H9 (cell line): ENCODE results near the gene C3orf85. TPM values are rescaled to one million over a fixed set of nuclear protein-coding genes. Genes with fewer than 3 reads are reported as not detected.

Source experiments
- DNase-seq: peaks from one replicate; pipeline ENCODE4 v3.0.0-alpha.2; 2017
- H2AFZ ChIP-seq: one replicate; pipeline ENCODE4 v1.6.1; 2013; ENCODE audit warnings: mild to moderate bottlenecking, low read length, control low read depth, moderate library complexity
- H2AK5ac ChIP-seq: 2 replicates; pipeline ENCODE4 v1.6.1; 2013; ENCODE audit warnings: low read length, control low read depth, mixed read lengths; ENCODE audit not compliant: insufficient read length
- H2BK120ac ChIP-seq: one replicate; pipeline ENCODE4 v1.6.1; 2013; ENCODE audit warnings: low read depth, mild to moderate bottlenecking, low read length, control low read depth, inconsistent platforms; ENCODE audit not compliant: poor library complexity, severe bottlenecking
- H2BK12ac ChIP-seq: 2 replicates; pipeline ENCODE4 v1.6.1; 2013; ENCODE audit warnings: low read length, control low read depth, mixed read lengths, low read depth; ENCODE audit not compliant: insufficient read length
- H2BK15ac ChIP-seq: 2 replicates; pipeline ENCODE4 v1.6.1; 2013; ENCODE audit warnings: low read depth, low read length, control low read depth
- H2BK20ac ChIP-seq: one replicate; pipeline ENCODE4 v1.6.1; 2013; ENCODE audit warnings: low read depth, mild to moderate bottlenecking, low read length, control low read depth, inconsistent platforms; ENCODE audit not compliant: poor library complexity, severe bottlenecking
- H2BK5ac ChIP-seq: 2 replicates; pipeline ENCODE4 v1.6.1; 2013; ENCODE audit warnings: low read length, control low read depth, mixed read lengths; ENCODE audit not compliant: insufficient read length
- H3K14ac ChIP-seq: 2 replicates; pipeline ENCODE4 v1.6.1; 2013; ENCODE audit warnings: low read length, control low read depth; ENCODE audit not compliant: insufficient read depth
- H3K18ac ChIP-seq: 2 replicates; pipeline ENCODE4 v1.6.1; 2013; ENCODE audit warnings: low read depth, mild to moderate bottlenecking, mixed read lengths, low read length, control low read depth; ENCODE audit not compliant: insufficient read length
- H3K23ac ChIP-seq: 2 replicates; pipeline ENCODE4 v1.6.1; 2013; ENCODE audit warnings: low read length, control low read depth, mixed read lengths, low read depth; ENCODE audit not compliant: insufficient read length
- H3K23me2 ChIP-seq: 2 replicates; pipeline ENCODE4 v1.6.1; 2013; ENCODE audit warnings: low read depth, mild to moderate bottlenecking, mixed read lengths, low read length, control low read depth; ENCODE audit not compliant: insufficient read length, poor library complexity, severe bottlenecking
- H3K27ac ChIP-seq: 2 replicates; pipeline ENCODE4 v1.5.1; 2013; ENCODE audit warnings: low read length, control low read depth, mixed read lengths, low read depth; ENCODE audit not compliant: insufficient read length
- H3K27me3 ChIP-seq: 2 replicates; pipeline ENCODE4 v1.6.1; 2013; ENCODE audit warnings: low read length, control low read depth, inconsistent platforms; ENCODE audit not compliant: insufficient read depth
- H3K4ac ChIP-seq: 2 replicates; pipeline ENCODE4 v1.6.1; 2013; ENCODE audit warnings: low read depth, mild to moderate bottlenecking, control low read depth, inconsistent platforms, low read length, moderate library complexity
- H3K4me1 ChIP-seq: 2 replicates; pipeline ENCODE4 v1.6.1; 2013; ENCODE audit warnings: low read length, control low read depth, inconsistent platforms; ENCODE audit not compliant: insufficient read depth
- H3K4me2 ChIP-seq: 2 replicates; pipeline ENCODE4 v1.6.1; 2013; ENCODE audit warnings: low read length, control low read depth, mixed read lengths; ENCODE audit not compliant: insufficient read length, insufficient read depth
- H3K56ac ChIP-seq: 2 replicates; pipeline ENCODE4 v1.6.1; 2013; ENCODE audit warnings: low read depth, mild to moderate bottlenecking, mixed read lengths, low read length, control low read depth; ENCODE audit not compliant: insufficient read length
- H3K79me1 ChIP-seq: 2 replicates; pipeline ENCODE4 v1.6.1; 2013; ENCODE audit warnings: low read depth, mild to moderate bottlenecking, moderate library complexity, low read length, control low read depth, inconsistent platforms; ENCODE audit not compliant: insufficient read depth, poor library complexity, severe bottlenecking
- H3K79me2 ChIP-seq: 2 replicates; pipeline ENCODE4 v1.6.1; 2013; ENCODE audit warnings: low read length, control low read depth, inconsistent platforms; ENCODE audit not compliant: insufficient read depth
- H3K9ac ChIP-seq: 2 replicates; pipeline ENCODE4 v1.6.1; 2013; ENCODE audit warnings: low read length, control low read depth, mixed read lengths; ENCODE audit not compliant: insufficient read length; ENCODE audit errors: extremely low read depth
- H3K9me3 ChIP-seq: one replicate; pipeline ENCODE4 v1.6.1; 2013; ENCODE audit warnings: low read depth, low read length, inconsistent platforms; ENCODE audit not compliant: control insufficient read depth
- H3T11ph ChIP-seq: one replicate; pipeline ENCODE4 v1.6.1; 2013; ENCODE audit warnings: mild to moderate bottlenecking, low read length, control low read depth, inconsistent platforms
- H4K20me1 ChIP-seq: one replicate; pipeline ENCODE4 v1.6.1; 2013; ENCODE audit not compliant: control insufficient read depth, insufficient read length, insufficient read depth
- H4K5ac ChIP-seq: 2 replicates; pipeline ENCODE4 v1.6.1; 2013; ENCODE audit warnings: low read depth, mild to moderate bottlenecking, mixed read lengths, low read length, control low read depth; ENCODE audit not compliant: insufficient read length
- H4K8ac ChIP-seq: replicated peaks from 2 replicates; pipeline ENCODE4 v1.6.1; 2013; ENCODE audit warnings: low read length, control low read depth, mixed read lengths, low read depth; ENCODE audit not compliant: insufficient read length
- H4K91ac ChIP-seq: 2 replicates; pipeline ENCODE4 v1.6.1; 2013; ENCODE audit warnings: low read depth, mild to moderate bottlenecking, moderate library complexity, mixed read lengths, low read length, control low read depth; ENCODE audit not compliant: insufficient read length
- H3K27ac Mint-ChIP-seq, 3 experiments: 2 replicates in 2 of 3; 3 replicates in 1 of 3; pipeline ENCODE4 v1.8.0; 2020 to 2021; ENCODE audit warnings: mixed read lengths in 3 of 3, mild to moderate bottlenecking in 1 of 3, moderate library complexity in 1 of 3
- H3K27me3 Mint-ChIP-seq: 2 replicates; pipeline ENCODE4 v1.8.0; 2021; ENCODE audit warnings: low read depth, mild to moderate bottlenecking, moderate library complexity, mixed read lengths
- H3K36me3 Mint-ChIP-seq, 3 experiments: 2 replicates in 2 of 3; 3 replicates in 1 of 3; pipeline ENCODE4 v1.8.0; 2020 to 2021; ENCODE audit warnings: low read depth in 3 of 3, mixed read lengths in 3 of 3; ENCODE audit not compliant: insufficient read depth in 1 of 3
- H3K4me1 Mint-ChIP-seq, 2 experiments: 2 replicates each; pipeline ENCODE4 v1.8.0; 2020; ENCODE audit warnings: mixed read lengths in 2 of 2
- H3K4me3 Mint-ChIP-seq, 2 experiments: 2 replicates in 1 of 2; 3 replicates in 1 of 2; pipeline ENCODE4 v1.8.0; 2020 to 2021; ENCODE audit warnings: mild to moderate bottlenecking in 2 of 2, mixed read lengths in 2 of 2, moderate library complexity in 1 of 2
- H3K9me3 Mint-ChIP-seq, 2 experiments: 2 replicates in 1 of 2; 3 replicates in 1 of 2; pipeline ENCODE4 v1.8.0; 2020; ENCODE audit warnings: mild to moderate bottlenecking in 2 of 2, mixed read lengths in 2 of 2, moderate library complexity in 1 of 2
- WGBS: extraction: QIAGEN DNeasy Blood & Tissue Kit; methylation state at CpG from one replicate; pipeline ENCODE4 v1.1.7; 2013; ENCODE audit warnings: missing lambda C conversion rate, low lambda C conversion rate, mixed read lengths; ENCODE audit not compliant: insufficient read length; ENCODE audit errors: extremely low coverage; 5-methylcytosine and 5-hydroxymethylcytosine counted together
- long read RNA-seq: library from polyadenylated mRNA; unstranded; transcript quantifications from one replicate; pipeline ENCODE4 v2.0.0, GENCODE V29; 2020
- total RNA-seq: library from RNA; stranded (reverse); gene quantifications from 2 replicates; pipeline ENCODE4 v1.2.1, GENCODE V29; 2021
- TF ChIP-seq, protein P1 (sequence below): fragments of 200-600 bp; sonication (generic); conservative IDR thresholded peaks from 3 replicates; pipeline ENCODE4 v1.8.0; 2021; ENCODE audit warnings: antibody characterized with exemption, mild to moderate bottlenecking

The C3orf85 gene, protein sequence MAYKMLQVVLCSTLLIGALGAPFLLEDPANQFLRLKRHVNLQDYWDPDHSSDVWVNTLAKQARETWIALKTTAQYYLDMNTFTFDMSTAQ
- not detected in 2 replicates for total RNA-seq
- long read RNA-seq = 0 reads

DNA sequence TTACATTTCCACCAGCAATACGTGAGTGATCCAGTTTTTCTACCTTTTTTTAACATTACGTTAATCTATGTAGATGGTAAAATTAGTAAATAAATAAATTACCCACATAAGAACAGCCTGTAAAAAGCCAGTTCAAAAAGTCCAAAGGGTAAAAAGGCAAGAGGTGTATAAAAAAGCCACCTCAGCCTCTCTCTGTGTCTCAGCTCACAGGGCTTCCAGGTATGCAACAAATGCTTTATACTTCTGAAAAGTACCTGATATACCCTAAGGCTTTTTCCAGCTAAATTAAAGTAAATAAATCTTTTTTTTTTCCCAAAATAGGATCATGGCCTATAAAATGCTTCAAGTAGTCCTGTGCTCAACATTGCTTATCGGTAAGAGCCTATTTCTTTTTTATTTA is at the start of gene C3orf85:
Gene C3orf85, plus strand, starts transcription at position 197 of the 400 bp plus-strand sequence. Its CDS starts 129 bp downstream, at position 326.
- no CpG with 5 or more reads among the region's 3 CpGs for WGBS
- no peaks in the 10 kb centered on the region for H3K4me1 Mint-ChIP-seq
- H4K20me1 ChIP-seq = no peaks in the 10 kb centered on the region
- H3K9ac ChIP-seq = no peak within 1 kb of the TSS
- no peaks in the 10 kb centered on the region for H3K79me1 ChIP-seq
- no peaks in the 10 kb centered on the region for H3K23me2 ChIP-seq
- H3K56ac ChIP-seq = no peak within 1 kb of the TSS
- no peak for DNase-seq
- H4K5ac ChIP-seq = no peak within 1 kb of the TSS
- no peaks in the 10 kb centered on the region for H3K9me3 ChIP-seq
- no peak within 1 kb of the TSS for H2BK12ac ChIP-seq
- H2BK5ac ChIP-seq = no peak within 1 kb of the TSS
- no peak within 1 kb of the TSS for H3T11ph ChIP-seq
- H3K4me1 ChIP-seq = no peaks in the 10 kb centered on the region; the same call in 1 of the 2 replicates
- H3K27me3 ChIP-seq = no peaks in the 10 kb centered on the region
- no peak within 1 kb of the TSS for H3K4me2 ChIP-seq
- H3K27me3 Mint-ChIP-seq = no peaks in the 10 kb centered on the region
- H3K23ac ChIP-seq = no peak within 1 kb of the TSS
- H2AK5ac ChIP-seq = no peak within 1 kb of the TSS
- H3K9me3 Mint-ChIP-seq = no peaks in the 10 kb centered on the region
- H3K4me3 Mint-ChIP-seq = no peak within 1 kb of the TSS
- no peak within 1 kb of the TSS for H3K27ac ChIP-seq
- TF ChIP-seq, protein P1, sequence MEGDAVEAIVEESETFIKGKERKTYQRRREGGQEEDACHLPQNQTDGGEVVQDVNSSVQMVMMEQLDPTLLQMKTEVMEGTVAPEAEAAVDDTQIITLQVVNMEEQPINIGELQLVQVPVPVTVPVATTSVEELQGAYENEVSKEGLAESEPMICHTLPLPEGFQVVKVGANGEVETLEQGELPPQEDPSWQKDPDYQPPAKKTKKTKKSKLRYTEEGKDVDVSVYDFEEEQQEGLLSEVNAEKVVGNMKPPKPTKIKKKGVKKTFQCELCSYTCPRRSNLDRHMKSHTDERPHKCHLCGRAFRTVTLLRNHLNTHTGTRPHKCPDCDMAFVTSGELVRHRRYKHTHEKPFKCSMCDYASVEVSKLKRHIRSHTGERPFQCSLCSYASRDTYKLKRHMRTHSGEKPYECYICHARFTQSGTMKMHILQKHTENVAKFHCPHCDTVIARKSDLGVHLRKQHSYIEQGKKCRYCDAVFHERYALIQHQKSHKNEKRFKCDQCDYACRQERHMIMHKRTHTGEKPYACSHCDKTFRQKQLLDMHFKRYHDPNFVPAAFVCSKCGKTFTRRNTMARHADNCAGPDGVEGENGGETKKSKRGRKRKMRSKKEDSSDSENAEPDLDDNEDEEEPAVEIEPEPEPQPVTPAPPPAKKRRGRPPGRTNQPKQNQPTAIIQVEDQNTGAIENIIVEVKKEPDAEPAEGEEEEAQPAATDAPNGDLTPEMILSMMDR = no peak
- H2AFZ ChIP-seq = no peak within 1 kb of the TSS
- no peak within 1 kb of the TSS for H2BK20ac ChIP-seq
- H3K14ac ChIP-seq = no peak within 1 kb of the TSS
- no peak within 1 kb of the TSS for H3K18ac ChIP-seq
- no peak within 1 kb of the TSS for H3K27ac Mint-ChIP-seq
- H2BK120ac ChIP-seq = no peak within 1 kb of the TSS
- no peak within 1 kb of the TSS for H4K91ac ChIP-seq
- no peaks in the 10 kb centered on the region for H3K79me2 ChIP-seq
- no peak within 1 kb of the TSS for H2BK15ac ChIP-seq
- H3K4ac ChIP-seq = no peak within 1 kb of the TSS
- H3K36me3 Mint-ChIP-seq = no peaks in the 10 kb centered on the region
- no peak within 1 kb of the TSS for H4K8ac ChIP-seq
